ENCODE data around the gene FBXO38. TPM values are rescaled to one million over a fixed set of nuclear protein-coding genes. Genes with fewer than 3 reads are reported as not detected.

Gene FBXO38
- total RNA-seq, 1 donor from 2014 or later: 67.1 TPM

GRCh38 chr5:148343046-148343407 is 40.7 kb upstream of the FBXO38 start:
- ATAC-seq (no peak), DNase-seq (no peak)
- intact Hi-C loops (cut with DNase I): no loop called here
- Histone ChIP-seq H3K4me1 (no peaks in the 10 kb centered on the region), H3K27me3 (no peaks in the 10 kb centered on the region), H3K9me3 (no peaks in the 10 kb centered on the region), H3K27ac (no peak overlapping the region), H3K4me3 (no peak overlapping the region), H3K36me3 (no peaks in the 10 kb centered on the region)
- no peak for TF ChIP-seq CTCF (IDR thresholded peaks at IDR 0.05)

- ATAC-seq: no peak
- intact Hi-C loops (cut with DNase I): no loop called here
- DNase-seq: no peak
- Histone ChIP-seq H3K4me1 (no peaks in the 10 kb centered on the region), H3K27ac (no peak overlapping the region), H3K4me3 (no peak overlapping the region), H3K9me3 (no peaks in the 10 kb centered on the region), H3K36me3 (no peaks in the 10 kb centered on the region), H3K27me3 (no peaks in the 10 kb centered on the region)
- no peak for TF ChIP-seq CTCF (IDR thresholded peaks at IDR 0.05)
Measured at GRCh38 chr5:148343603-148344487, 39.9 kb upstream of the FBXO38 start.

GRCh38 chr5:148347706-148348105 is 36.1 kb upstream of the FBXO38 start:
- Histone ChIP-seq H3K27me3 (no peaks in the 10 kb centered on the region), H3K9me3 (no peaks in the 10 kb centered on the region), H3K27ac (no peak overlapping the region), H3K4me1 (no peaks in the 10 kb centered on the region), H3K36me3 (no peaks in the 10 kb centered on the region), H3K4me3 (no peak overlapping the region)
- intact Hi-C loops (cut with DNase I): no loop called here
- ATAC-seq: no peak
- TF ChIP-seq CTCF (IDR thresholded peaks at IDR 0.05): no peak
- DNase-seq: no peak

- H3K27ac ChIP-seq: no peak overlapping the region
- no peak for ATAC-seq
Measured at GRCh38 chr5:148352696-148353095, 31.1 kb upstream of the FBXO38 start.

GRCh38 chr5:148353634-148354033 is 30.1 kb upstream of the FBXO38 start:
- TF ChIP-seq CTCF (IDR thresholded peaks at IDR 0.05): no peak
- no peaks in the 10 kb centered on the region for H3K36me3 ChIP-seq
- no peak overlapping the region for H3K27ac ChIP-seq
- no peaks in the 10 kb centered on the region for H3K27me3 ChIP-seq
- H3K4me1 ChIP-seq: no peaks in the 10 kb centered on the region
- DNase-seq (no peak), ATAC-seq (no peak)
- H3K9me3 ChIP-seq: no peaks in the 10 kb centered on the region
- no peak overlapping the region for H3K4me3 ChIP-seq
- intact Hi-C loops (cut with DNase I): no loop called here

More at GRCh38 chr5:148352696-148353095, 31.1 kb upstream of the FBXO38 start:
- no peaks in the 10 kb centered on the region for H3K4me1 ChIP-seq
- H3K27me3 ChIP-seq: no peaks in the 10 kb centered on the region
- no peak overlapping the region for H3K4me3 ChIP-seq
- no peak for TF ChIP-seq CTCF (IDR thresholded peaks at IDR 0.05)
- H3K9me3 ChIP-seq: no peaks in the 10 kb centered on the region
- no peaks in the 10 kb centered on the region for H3K36me3 ChIP-seq
- no peak for DNase-seq
- intact Hi-C loops (cut with DNase I): no loop called here
